Astrocyte (in vitro differentiated cells and primary cell): Measurements from ENCODE around the gene OR7C2. TPM values are rescaled to one million over a fixed set of nuclear protein-coding genes. Genes with fewer than 3 reads are reported as not detected.

Experiments used
- DNase-seq: peaks from one replicate; pipeline ENCODE4 v3.0.0-alpha.2; 2010; ENCODE audit warnings: low read depth
- FAIRE-seq: peaks from 2 replicates; lab custom pipeline; 2011; peaks lifted over from hg19 to GRCh38; lab: Jason Lieb, UNC
- H2AFZ ChIP-seq: 2 replicates; pipeline ENCODE4 v1.6.0; 2012; ENCODE audit warnings: low read depth, low read length, inconsistent platforms
- H3K27ac ChIP-seq: 2 replicates; pipeline ENCODE4 v1.5.1; 2011; ENCODE audit warnings: low read depth, low read length, inconsistent platforms
- H3K27me3 ChIP-seq: 2 replicates; pipeline ENCODE4 v1.6.0; 2011; ENCODE audit warnings: low read length, inconsistent platforms; ENCODE audit not compliant: insufficient read depth
- H3K36me3 ChIP-seq: 2 replicates; pipeline ENCODE4 v1.5.1; 2011; ENCODE audit warnings: low read length, inconsistent platforms; ENCODE audit not compliant: insufficient read depth
- H3K4me1 ChIP-seq: 2 replicates; pipeline ENCODE4 v1.5.1; 2011; ENCODE audit warnings: low read length, inconsistent platforms; ENCODE audit not compliant: insufficient read depth
- H3K4me2 ChIP-seq: 2 replicates; pipeline ENCODE4 v1.6.0; 2012; ENCODE audit warnings: low read length, inconsistent platforms
- H3K4me3 ChIP-seq: 2 replicates; pipeline ENCODE4 v1.5.1; 2011; ENCODE audit warnings: low read depth, mild to moderate bottlenecking, low read length, inconsistent platforms; ENCODE audit not compliant: insufficient read depth
- H3K79me2 ChIP-seq: 2 replicates; pipeline ENCODE4 v1.6.0; 2012; ENCODE audit warnings: mild to moderate bottlenecking, low read length, inconsistent platforms; ENCODE audit not compliant: insufficient read depth
- H3K9ac ChIP-seq: 2 replicates; pipeline ENCODE4 v1.6.0; 2012; ENCODE audit warnings: mild to moderate bottlenecking, low read length, inconsistent platforms
- H3K9me3 ChIP-seq: 2 replicates; pipeline ENCODE4 v1.5.1; 2012; ENCODE audit warnings: low read depth, mild to moderate bottlenecking, low read length, inconsistent platforms; ENCODE audit not compliant: insufficient read depth
- H4K20me1 ChIP-seq: 2 replicates; pipeline ENCODE4 v1.6.0; 2012; ENCODE audit warnings: low read length, inconsistent platforms; ENCODE audit not compliant: insufficient read depth
- H3K27ac Mint-ChIP-seq: one replicate; pipeline ENCODE4 v1.8.0; 2021; ENCODE audit warnings: mild to moderate bottlenecking, mixed read lengths; ENCODE audit not compliant: unreplicated experiment
- H3K27me3 Mint-ChIP-seq: one replicate; pipeline ENCODE4 v1.8.0; 2021; ENCODE audit warnings: low read depth, mixed read lengths; ENCODE audit not compliant: unreplicated experiment
- H3K36me3 Mint-ChIP-seq: one replicate; pipeline ENCODE4 v1.8.0; 2021; ENCODE audit warnings: low read depth, mixed read lengths; ENCODE audit not compliant: unreplicated experiment
- H3K4me1 Mint-ChIP-seq: one replicate; pipeline ENCODE4 v1.8.0; 2021; ENCODE audit warnings: low read depth, mixed read lengths; ENCODE audit not compliant: unreplicated experiment
- H3K4me3 Mint-ChIP-seq: one replicate; pipeline ENCODE4 v1.8.0; 2021; ENCODE audit warnings: mild to moderate bottlenecking, moderate library complexity, mixed read lengths; ENCODE audit not compliant: unreplicated experiment
- H3K9me3 Mint-ChIP-seq: one replicate; pipeline ENCODE4 v1.8.0; 2021; ENCODE audit warnings: mild to moderate bottlenecking, mixed read lengths; ENCODE audit not compliant: unreplicated experiment
- CTCF ChIP-seq: IDR thresholded peaks from 2 replicates; pipeline ENCODE4 v1.5.1; 2011; ENCODE audit warnings: low read depth, mild to moderate bottlenecking, inconsistent platforms, low read length, moderate library complexity; ENCODE audit not compliant: insufficient read depth
- EZH2 ChIP-seq: IDR thresholded peaks from 2 replicates; pipeline ENCODE4 v1.6.1; 2012; ENCODE audit warnings: mild to moderate bottlenecking, low read length, inconsistent platforms; ENCODE audit not compliant: insufficient read depth
- total RNA-seq: library from RNA; stranded (reverse); gene quantifications from 2 replicates; pipeline ENCODE4 v1.2.1, GENCODE V29; 2021

Gene OR7C2
- total RNA-seq, 1 donor from 2014 or later: not detected

GRCh38 chr19:14972676-14973075 lies 31.4 kb downstream of the OR7C2 start:
- FAIRE-seq (no peak), DNase-seq (no peak)
- no peaks in the 10 kb centered on the region for H3K79me2 ChIP-seq
- no peak overlapping the region for H3K9ac ChIP-seq
- TF ChIP-seq EZH2: no peak
- no peak for TF ChIP-seq CTCF
- H3K4me3 ChIP-seq: no peak overlapping the region
- no peaks in the 10 kb centered on the region for H3K27me3 Mint-ChIP-seq
- H3K27me3 ChIP-seq: no peaks in the 10 kb centered on the region
- H3K36me3 Mint-ChIP-seq: no peaks in the 10 kb centered on the region
- H3K9me3 Mint-ChIP-seq: peaks cover 2% of the 10 kb centered on the region
- H3K4me2 ChIP-seq: no peak overlapping the region
- no peaks in the 10 kb centered on the region for H3K4me1 Mint-ChIP-seq
- no peak overlapping the region for H3K4me3 Mint-ChIP-seq
- H2AFZ ChIP-seq: no peak overlapping the region
- no peaks in the 10 kb centered on the region for H3K36me3 ChIP-seq
- H3K27ac Mint-ChIP-seq: no peak overlapping the region
- H3K27ac ChIP-seq: no peak overlapping the region
- H3K4me1 ChIP-seq: no peaks in the 10 kb centered on the region
- H3K9me3 ChIP-seq: no peaks in the 10 kb centered on the region
- H4K20me1 ChIP-seq: no peaks in the 10 kb centered on the region

- Histone ChIP-seq H4K20me1 (no peaks in the 10 kb centered on the region), H3K27me3 (peaks cover 11% of the 10 kb centered on the region), H3K4me1 (no peaks in the 10 kb centered on the region), H3K36me3 (no peaks in the 10 kb centered on the region), H3K4me3 (no peak overlapping the region), H3K9ac (no peak overlapping the region), H2AFZ (no peak overlapping the region), H3K4me2 (no peak overlapping the region), H3K79me2 (no peaks in the 10 kb centered on the region), H3K9me3 (no peaks in the 10 kb centered on the region), H3K27ac (no peak overlapping the region)
- Mint-ChIP-seq H3K27ac (no peak overlapping the region), H3K27me3 (peaks cover 11% of the 10 kb centered on the region), H3K36me3 (no peaks in the 10 kb centered on the region), H3K4me3 (no peak overlapping the region), H3K9me3 (no peaks in the 10 kb centered on the region), H3K4me1 (no peaks in the 10 kb centered on the region)
- FAIRE-seq (no peak), DNase-seq (no peak)
- no peak for TF ChIP-seq EZH2
- TF ChIP-seq CTCF: no peak
Measured at GRCh38 chr19:14974488-14974887, 33.2 kb downstream of the OR7C2 start.

- FAIRE-seq (no peak), DNase-seq (no peak)
- Histone ChIP-seq H3K9ac (no peak overlapping the region), H3K4me1 (no peaks in the 10 kb centered on the region), H3K27me3 (peaks cover 14% of the 10 kb centered on the region), H3K79me2 (no peaks in the 10 kb centered on the region), H2AFZ (no peak overlapping the region), H3K9me3 (no peaks in the 10 kb centered on the region), H3K4me3 (no peak overlapping the region), H3K4me2 (no peak overlapping the region), H3K27ac (no peak overlapping the region), H4K20me1 (no peaks in the 10 kb centered on the region), H3K36me3 (no peaks in the 10 kb centered on the region)
- no peaks in the 10 kb centered on the region for H3K36me3 Mint-ChIP-seq
- TF ChIP-seq CTCF: no peak
- TF ChIP-seq EZH2: no peak
- no peaks in the 10 kb centered on the region for H3K9me3 Mint-ChIP-seq
- H3K4me3 Mint-ChIP-seq: no peak overlapping the region
- no peak overlapping the region for H3K27ac Mint-ChIP-seq
- peaks cover 33% of the 10 kb centered on the region for H3K27me3 Mint-ChIP-seq
- H3K4me1 Mint-ChIP-seq: peaks cover 3% of the 10 kb centered on the region
Measured at GRCh38 chr19:14977128-14977527, 35.8 kb downstream of the OR7C2 start.
